Testis (tissue), 2 donors: Measurements from ENCODE around the gene HES1.
"Not testable (repeated sequence)": the region's sequence is repeated elsewhere in the genome, so short reads cannot be mapped to it uniquely, and the experiment has no call there.

ENCODE experiments used
- CTCF ChIP-seq, 3 experiments: fragments of 450-650 bp in 2 of 3; fragments of 200-600 bp in 1 of 3; sonication (generic) in 1 of 3; IDR thresholded peaks; one replicate each; pipeline ENCODE4 v1.5.1; 2016 to 2019; ENCODE audit warnings: antibody characterized with exemption in 3 of 3, mild to moderate bottlenecking in 2 of 3, moderate library complexity in 1 of 3
- POLR2A ChIP-seq: fragments of 450-650 bp; IDR thresholded peaks from one replicate; pipeline ENCODE4 v1.6.1; 2017; ENCODE audit warnings: antibody characterized with exemption, mild to moderate bottlenecking, moderate library complexity

- TF ChIP-seq POLR2A; CTCF (IDR thresholded peaks at IDR 0.05): not testable (repeated sequence)
Observed at GRCh38 chr3:194091897-194092296, 44.1 kb upstream of the HES1 start.
